K562 (cell line): ENCODE results near the gene ZNF155. TPM values are rescaled to one million over a fixed set of nuclear protein-coding genes. Genes with fewer than 3 reads are reported as not detected.

Experiments
- DMBX1 ChIP-seq: fragments of 250-450 bp; sonication (Bioruptor Pico); IDR thresholded peaks from 2 replicates; pipeline ENCODE4 v1.8.0; 2022; ENCODE audit warnings: inconsistent platforms, mild to moderate bottlenecking, moderate library complexity, borderline replicate concordance
- E2F8 ChIP-seq: fragments of 450-650 bp; IDR thresholded peaks from 2 replicates; pipeline ENCODE4 v1.7.1; 2018; ENCODE audit warnings: mild to moderate bottlenecking, low read depth; ENCODE audit not compliant: partially characterized antibody
- ELK1 ChIP-seq: sonication (generic); formaldehyde crosslinking; IDR thresholded peaks from 2 replicates; pipeline ENCODE4 v1.8.1; 2022; ENCODE audit warnings: missing genetic modification reagents
- ESRRB ChIP-seq: fragments of 250-450 bp; sonication (Bioruptor Pico); IDR thresholded peaks from 2 replicates; pipeline ENCODE4 v1.5.0; 2020; ENCODE audit warnings: mild to moderate bottlenecking, moderate library complexity, borderline replicate concordance
- ETV1 ChIP-seq: fragments of 450-650 bp; conservative IDR thresholded peaks from 2 replicates; pipeline ENCODE4 v1.6.1; 2016; ENCODE audit warnings: missing genetic modification characterization, control low read depth, low read depth, missing compliant biosample characterization
- FOXK2 ChIP-seq, 2 experiments: fragments of 450-650 bp; IDR thresholded peaks in 1 of 2; conservative IDR thresholded peaks in 1 of 2; 2 replicates each; pipeline ENCODE4 v1.6.1; 2016; ENCODE audit warnings: low read depth in 2 of 2, mild to moderate bottlenecking in 1 of 2
- HNRNPUL1 ChIP-seq: fragments of 200-400 bp; formaldehyde crosslinking; IDR thresholded peaks from 2 replicates; pipeline ENCODE4 v1.6.1; 2017; ENCODE audit warnings: low read length
- HOXB6 ChIP-seq: fragments of 250-450 bp; sonication (Bioruptor Pico); IDR thresholded peaks from 2 replicates; pipeline ENCODE4 v1.5.1; 2022; ENCODE audit warnings: mild to moderate bottlenecking, borderline replicate concordance
- KLF13 ChIP-seq: fragments of 450-650 bp; IDR thresholded peaks from 2 replicates; pipeline ENCODE4 v1.6.1; 2016; ENCODE audit warnings: missing genetic modification characterization, low read depth, mild to moderate bottlenecking, missing compliant biosample characterization, moderate library complexity, borderline replicate concordance
- MYNN ChIP-seq, 2 experiments: sonication (generic); formaldehyde crosslinking in 1 of 2; IDR thresholded peaks; 2 replicates each; pipeline versions ENCODE4 v1.5.0 to v1.6.1; 2016 to 2020; ENCODE audit warnings: antibody characterized with exemption in 1 of 2, missing genetic modification reagents in 1 of 2
- NRF1 ChIP-seq, 2 experiments: fragments of 450-650 bp; IDR thresholded peaks in 1 of 2; conservative IDR thresholded peaks in 1 of 2; 2 replicates each; pipeline ENCODE4 v1.6.1; 2014; ENCODE audit warnings: mild to moderate bottlenecking in 2 of 2
- PML ChIP-seq: IDR thresholded peaks from 2 replicates; pipeline ENCODE4 v1.6.1; 2012; ENCODE audit warnings: low read length, inconsistent platforms
- POLR2H ChIP-seq: IDR thresholded peaks from 2 replicates; pipeline ENCODE4 v1.6.1; 2016; ENCODE audit warnings: missing genetic modification characterization, low read depth, mild to moderate bottlenecking, control low read depth, missing compliant biosample characterization, moderate library complexity
- PREB ChIP-seq: sonication (generic); formaldehyde crosslinking; IDR thresholded peaks from 2 replicates; pipeline ENCODE4 v1.8.1; 2023; ENCODE audit warnings: mild to moderate bottlenecking, missing genetic modification reagents
- TSC22D4 ChIP-seq: fragments of 450-650 bp; IDR thresholded peaks from 2 replicates; pipeline ENCODE4 v1.6.1; 2016; ENCODE audit warnings: missing genetic modification characterization, missing biosample characterization, control low read depth
- ZBTB26 ChIP-seq: fragments of 450-650 bp; formaldehyde crosslinking; IDR thresholded peaks from 2 replicates; pipeline ENCODE4 v1.4.0; 2022; ENCODE audit warnings: missing genetic modification characterization
- ZC3H4 ChIP-seq: sonication (generic); formaldehyde crosslinking; IDR thresholded peaks from 2 replicates; pipeline ENCODE4 v1.9.0; 2021; ENCODE audit warnings: missing genetic modification reagents, borderline replicate concordance
- ZNF174 ChIP-seq: fragments of 250-450 bp; sonication (Bioruptor Pico); IDR thresholded peaks from 2 replicates; pipeline ENCODE4 v1.4.0; 2020; ENCODE audit warnings: mild to moderate bottlenecking
- ZNF695 ChIP-seq: fragments of 450-650 bp; formaldehyde crosslinking; IDR thresholded peaks from 2 replicates; pipeline ENCODE4 v1.4.0; 2020; ENCODE audit warnings: mild to moderate bottlenecking, moderate library complexity
- polyA plus RNA-seq, 8 experiments: library from polyadenylated mRNA; depleted of rRNA in 4 of 8; stranded (reverse) in 5 of 8; unstranded in 3 of 8; fragments of >200 nt; fragmentation: Nextera tagmentation in 2 of 8; fragmentation: Illumina TruSeq in 1 of 8; extraction: Ambion mirVana in 2 of 8; extraction: Trizol in 1 of 8; gene quantifications; 2 replicates each; pipeline versions ENCODE4 v1.2.1 to v1.2.3, GENCODE V29; 2011 to 2014; ENCODE audit warnings: inconsistent platforms in 1 of 8, missing spikeins in 1 of 8
- total RNA-seq, 7 experiments: library from RNA; depleted of rRNA in 6 of 7; stranded (reverse); fragments of >200 nt in 6 of 7; fragmentation: Illumina TruSeq in 2 of 7; extraction: Trizol in 2 of 7; gene quantifications; 2 replicates each; pipeline versions ENCODE4 v1.2.1 to v1.2.3, GENCODE V29; 2011 to 2021; ENCODE audit warnings: low replicate concordance in 1 of 7
- TF ChIP-seq, protein P1 (sequence below): IDR thresholded peaks from 2 replicates; pipeline ENCODE4 v1.6.1; 2014; ENCODE audit warnings: antibody characterized with exemption

Gene ZNF155
- total and polyA plus RNA-seq, 9 of the 15 experiments (the other 6 are each of a cell fraction or from before 2014, with no cell fraction given): 0.09 to 0.76 (median 0.37) TPM

- TF ChIP-seq, protein P1, sequence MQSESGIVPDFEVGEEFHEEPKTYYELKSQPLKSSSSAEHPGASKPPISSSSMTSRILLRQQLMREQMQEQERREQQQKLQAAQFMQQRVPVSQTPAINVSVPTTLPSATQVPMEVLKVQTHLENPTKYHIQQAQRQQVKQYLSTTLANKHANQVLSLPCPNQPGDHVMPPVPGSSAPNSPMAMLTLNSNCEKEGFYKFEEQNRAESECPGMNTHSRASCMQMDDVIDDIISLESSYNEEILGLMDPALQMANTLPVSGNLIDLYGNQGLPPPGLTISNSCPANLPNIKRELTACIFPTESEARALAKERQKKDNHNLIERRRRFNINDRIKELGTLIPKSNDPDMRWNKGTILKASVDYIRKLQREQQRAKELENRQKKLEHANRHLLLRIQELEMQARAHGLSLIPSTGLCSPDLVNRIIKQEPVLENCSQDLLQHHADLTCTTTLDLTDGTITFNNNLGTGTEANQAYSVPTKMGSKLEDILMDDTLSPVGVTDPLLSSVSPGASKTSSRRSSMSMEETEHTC: no peak
- TF ChIP-seq HNRNPUL1: no peak
- TF ChIP-seq DMBX1: no peak
- no peak for TF ChIP-seq TSC22D4
- TF ChIP-seq ELK1 (CRISPR knock-in tag): no peak
- TF ChIP-seq ZNF695 (CRISPR knock-in tag): no peak
- no peak for TF ChIP-seq MYNN (IDR thresholded peaks at IDR 0.05)
- no peak for TF ChIP-seq MYNN (CRISPR knock-in tag; IDR thresholded peaks at IDR 0.05)
- TF ChIP-seq NRF1 (conservative IDR thresholded peaks at IDR 0.05 in 1 of 2, IDR thresholded peaks at IDR 0.05 in 1 of 2): peak; percentile 38 to 54; a peak in 2 of 4 replicates
- TF ChIP-seq POLR2H (tag): peak; percentile 75
- no peak for TF ChIP-seq PREB
- peak in 1 of 2 experiments; percentile 60; a peak in 2 of 4 replicates for TF ChIP-seq FOXK2 (conservative IDR thresholded peaks at IDR 0.05 in 1 of 2, IDR thresholded peaks at IDR 0.05 in 1 of 2; ENCODE audit: low read depth in 2 of 2)
- TF ChIP-seq ETV1 (tag): peak; percentile 95
- no peak for TF ChIP-seq HOXB6
- TF ChIP-seq ZNF174 (CRISPR knock-in tag): no peak
- no peak for TF ChIP-seq KLF13 (tag)
- no peak for TF ChIP-seq PML
- no peak for TF ChIP-seq ZC3H4
- no peak for TF ChIP-seq ESRRB (CRISPR knock-in tag)
- no peak for TF ChIP-seq ZBTB26 (CRISPR knock-in tag)
- TF ChIP-seq E2F8: peak; percentile 28
Measured at GRCh38 chr19:43950834-43951645, 32.9 kb upstream of the ZNF155 start, which contains the start of gene ZNF221 (continued).
